Prostate gland (tissue), 2 donors: Measurements from ENCODE around the gene SELENOP.
A peak's percentile ranks its signal among the peaks of the same experiment; 100 is the strongest.

Source experiments
- CTCF ChIP-seq, 4 experiments: fragments of 200-600 bp in 2 of 4; fragments of 450-650 bp in 2 of 4; sonication (generic) in 2 of 4; IDR thresholded peaks; 1 replicate in 3 of 4; 2 replicates in 1 of 4; pipeline ENCODE4 v1.5.1; 2016 to 2019; ENCODE audit warnings: antibody characterized with exemption in 4 of 4, mild to moderate bottlenecking in 2 of 4, moderate library complexity in 2 of 4
- POLR2A ChIP-seq: fragments of 450-650 bp; IDR thresholded peaks from one replicate; pipeline ENCODE4 v1.6.1; 2016; ENCODE audit warnings: antibody characterized with exemption, mild to moderate bottlenecking
- POLR2AphosphoS5 ChIP-seq: sonication (generic); formaldehyde crosslinking; IDR thresholded peaks from one replicate; pipeline ENCODE4 v1.6.1; 2017; ENCODE audit warnings: antibody characterized with exemption

DNA sequence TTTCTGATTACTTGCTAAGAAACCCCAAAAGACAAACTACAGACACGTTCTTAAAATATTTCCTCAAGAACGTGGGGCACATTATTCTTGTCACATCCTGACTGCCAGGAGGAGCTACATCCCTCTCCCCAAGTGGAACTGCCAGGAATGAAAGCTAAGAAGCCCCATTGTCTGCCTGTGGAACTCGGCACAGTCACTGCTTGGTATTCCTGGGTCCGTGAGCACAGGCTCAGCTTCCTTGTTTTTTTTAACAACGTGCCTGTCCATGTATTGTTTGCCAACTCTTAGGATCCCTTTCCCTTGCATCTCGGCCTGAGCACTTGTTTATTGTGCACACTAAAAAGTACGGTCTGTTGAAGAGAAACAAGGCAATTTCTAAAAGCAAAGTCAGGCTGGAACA lies 47.0 kb upstream of the SELENOP start:
- TF ChIP-seq CTCF (IDR thresholded peaks at IDR 0.05) (no peak), POLR2AphosphoS5 (peak; percentile 67), POLR2A (no peak)
